GM23338 (cell line): ENCODE data around the gene PIGS. TPM values are rescaled to one million over a fixed set of nuclear protein-coding genes. Genes with fewer than 3 reads are reported as not detected.

ENCODE experiments used
- ATAC-seq: fragments of 200-7000 bp; cut with Tn5 transposase; 3 replicates; pipeline ENCODE4 v1.9.1; 2020
- DNase-seq: peaks from one replicate; pipeline ENCODE4 v3.0.0-alpha.2; 2015; ENCODE audit warnings: low spot score
- H2AFZ ChIP-seq: fragments of 200-600 bp; sonication (generic); 2 replicates; pipeline ENCODE4 v1.8.0; 2016; ENCODE audit warnings: antibody characterized with exemption, mild to moderate bottlenecking, moderate library complexity
- H3F3A ChIP-seq: fragments of 200-600 bp; sonication (generic); replicated peaks from 2 replicates; pipeline ENCODE4 v1.8.0; 2017; ENCODE audit warnings: antibody characterized with exemption, mixed run types, low read depth
- H3K27ac ChIP-seq: fragments of 200-600 bp; sonication (generic); 2 replicates; pipeline ENCODE4 v1.6.1; 2016; ENCODE audit warnings: low read depth
- H3K27me3 ChIP-seq: fragments of 200-600 bp; sonication (generic); 2 replicates; pipeline ENCODE4 v1.8.0; 2016; ENCODE audit warnings: mild to moderate bottlenecking, mixed run types, moderate library complexity; ENCODE audit not compliant: insufficient read depth
- H3K36me3 ChIP-seq: fragments of 200-600 bp; sonication (generic); 2 replicates; pipeline ENCODE4 v1.8.0; 2016; ENCODE audit warnings: mild to moderate bottlenecking; ENCODE audit not compliant: insufficient read depth
- H3K4me1 ChIP-seq: fragments of 200-600 bp; sonication (generic); 2 replicates; pipeline ENCODE4 v1.8.0; 2016; ENCODE audit warnings: mild to moderate bottlenecking, moderate library complexity; ENCODE audit not compliant: insufficient read depth
- H3K4me2 ChIP-seq: fragments of 200-600 bp; sonication (generic); 2 replicates; pipeline ENCODE4 v1.7.1; 2017; ENCODE audit warnings: mixed run types
- H3K4me3 ChIP-seq: fragments of 200-600 bp; sonication (generic); 2 replicates; pipeline ENCODE4 v1.6.1; 2016; ENCODE audit warnings: mixed run types
- H3K79me2 ChIP-seq: fragments of 200-600 bp; sonication (generic); replicated peaks from 2 replicates; pipeline ENCODE4 v1.8.0; 2017; ENCODE audit warnings: mild to moderate bottlenecking; ENCODE audit not compliant: insufficient read depth
- H3K9me2 ChIP-seq: fragments of 200-600 bp; sonication (generic); 2 replicates; pipeline ENCODE4 v1.8.0; 2017; ENCODE audit not compliant: insufficient read depth
- H4K20me1 ChIP-seq: fragments of 200-600 bp; sonication (generic); replicated peaks from 2 replicates; pipeline ENCODE4 v1.8.0; 2017; ENCODE audit warnings: mild to moderate bottlenecking; ENCODE audit not compliant: insufficient read depth
- H3K27ac Mint-ChIP-seq: 2 replicates; pipeline ENCODE4 v1.8.0; 2020; ENCODE audit warnings: inconsistent platforms, mild to moderate bottlenecking, moderate library complexity, mixed read lengths
- H3K27me3 Mint-ChIP-seq: 3 replicates; pipeline ENCODE4 v1.8.0; 2022; ENCODE audit warnings: low read depth, mild to moderate bottlenecking, moderate library complexity, mixed read lengths, inconsistent platforms; ENCODE audit not compliant: insufficient read depth, poor library complexity
- H3K36me3 Mint-ChIP-seq: 3 replicates; pipeline ENCODE4 v1.8.0; 2021; ENCODE audit warnings: low read depth, mild to moderate bottlenecking, inconsistent platforms, moderate library complexity, mixed read lengths
- H3K4me1 Mint-ChIP-seq: 3 replicates; pipeline ENCODE4 v1.8.0; 2020; ENCODE audit warnings: mild to moderate bottlenecking, inconsistent platforms, mixed read lengths
- H3K4me3 Mint-ChIP-seq: 3 replicates; pipeline ENCODE4 v1.8.0; 2021; ENCODE audit warnings: moderate library complexity, mild to moderate bottlenecking, inconsistent platforms, mixed read lengths
- H3K9me3 Mint-ChIP-seq: 3 replicates; pipeline ENCODE4 v1.8.0; 2020; ENCODE audit warnings: moderate library complexity, mild to moderate bottlenecking, inconsistent platforms, mixed read lengths
- CREB1 ChIP-seq: fragments of 250-450 bp; sonication (Bioruptor Pico); IDR thresholded peaks from 2 replicates; pipeline ENCODE4 v1.5.0; 2020; ENCODE audit warnings: low read depth, mild to moderate bottlenecking, moderate library complexity
- CTCF ChIP-seq, 2 experiments: fragments of 200-600 bp in 1 of 2; sonication (generic) in 1 of 2; conservative IDR thresholded peaks; 2 replicates each; pipeline versions ENCODE4 v1.5.1 to v1.6.1; 2016 to 2017; ENCODE audit warnings: antibody characterized with exemption in 2 of 2, low read depth in 2 of 2, mild to moderate bottlenecking in 2 of 2, moderate library complexity in 1 of 2
- EZH2 ChIP-seq: fragments of 200-600 bp; sonication (generic); IDR thresholded peaks from one replicate; pipeline ENCODE4 v1.8.0; 2017; ENCODE audit warnings: antibody characterized with exemption, mild to moderate bottlenecking, low read depth; ENCODE audit not compliant: unreplicated experiment
- EZH2phosphoT487 ChIP-seq: fragments of 200-600 bp; sonication (generic); IDR thresholded peaks from one replicate; pipeline ENCODE4 v1.8.1; 2018; ENCODE audit warnings: antibody characterized with exemption; ENCODE audit not compliant: unreplicated experiment
- NANOG ChIP-seq: IDR thresholded peaks from 2 replicates; pipeline ENCODE4 v1.6.1; 2016; ENCODE audit warnings: antibody characterized with exemption, borderline replicate concordance
- POLR2AphosphoS5 ChIP-seq: IDR thresholded peaks from 2 replicates; pipeline ENCODE4 v1.6.1; 2016; ENCODE audit warnings: antibody characterized with exemption, low read depth
- STAT1 ChIP-seq: IDR thresholded peaks from one replicate; pipeline ENCODE4 v1.6.1; 2016; ENCODE audit warnings: antibody characterized with exemption; ENCODE audit not compliant: unreplicated experiment
- ZNF114 ChIP-seq: fragments of 250-450 bp; sonication (Bioruptor Pico); IDR thresholded peaks from 2 replicates; pipeline ENCODE4 v1.5.0; 2020; ENCODE audit warnings: mild to moderate bottlenecking, moderate library complexity
- ZNF331 ChIP-seq: fragments of 250-450 bp; sonication (Bioruptor Pico); IDR thresholded peaks from 2 replicates; pipeline ENCODE4 v1.5.0; 2020; ENCODE audit warnings: low read depth, mild to moderate bottlenecking, moderate library complexity
- ZNF462 ChIP-seq: fragments of 250-450 bp; sonication (Bioruptor Pico); IDR thresholded peaks from 2 replicates; pipeline ENCODE4 v1.5.0; 2020; ENCODE audit warnings: mild to moderate bottlenecking, moderate library complexity
- polyA plus RNA-seq: library from polyadenylated mRNA; unstranded; fragments of >200 nt; fragmentation: Nextera tagmentation; extraction: Ambion mirVana; gene quantifications from 2 replicates; pipeline ENCODE4 v1.2.1, GENCODE V29; 2016
- total RNA-seq: library from RNA; depleted of rRNA; stranded (reverse); fragments of >200 nt; shearing (Covaris generic); gene quantifications from 2 replicates; pipeline ENCODE4 v1.2.3, GENCODE V29; 2014

Gene PIGS
- total and polyA plus RNA-seq, 2 experiments from 2014 or later, result 16.4 to 53.2 TPM

- TF ChIP-seq ZNF462 (no peak), EZH2 (no peak), STAT1 (no peak), CREB1 (CRISPR knock-in tag) (no peak), POLR2AphosphoS5 (no peak), NANOG (no peak), ZNF114 (CRISPR knock-in tag) (no peak), ZNF331 (CRISPR knock-in tag) (no peak)
These were observed 47.1 kb upstream of the PIGS start (continued) for GRCh38 chr17:28618464-28618863.

GRCh38 chr17:28616281-28616680, 45.0 kb upstream of the PIGS start:
- no peaks in the 10 kb centered on the region for H3K79me2 ChIP-seq
- peaks cover 8% of the 10 kb centered on the region for H3F3A ChIP-seq
- Mint-ChIP-seq H3K9me3 (no peaks in the 10 kb centered on the region), H3K27ac (no peak overlapping the region), H3K27me3 (no peaks in the 10 kb centered on the region), H3K4me3 (no peak overlapping the region), H3K4me1 (no peaks in the 10 kb centered on the region), H3K36me3 (peaks cover 95% of the 10 kb centered on the region)
- H3K4me1 ChIP-seq, result no peaks in the 10 kb centered on the region
- no peak for ATAC-seq
- H4K20me1 ChIP-seq, result peaks cover 44% of the 10 kb centered on the region
- H2AFZ ChIP-seq, result no peak overlapping the region
- H3K4me3 ChIP-seq, result no peak overlapping the region
- peaks cover 75% of the 10 kb centered on the region for H3K36me3 ChIP-seq
- no peaks in the 10 kb centered on the region for H3K27me3 ChIP-seq
- no peak overlapping the region for H3K4me2 ChIP-seq
- H3K9me2 ChIP-seq, result no peaks in the 10 kb centered on the region
- H3K27ac ChIP-seq, result no peak overlapping the region
- no peak for DNase-seq
- TF ChIP-seq EZH2phosphoT487 (no peak), ZNF462 (no peak), CREB1 (CRISPR knock-in tag) (no peak), CTCF (conservative IDR thresholded peaks at IDR 0.05; ENCODE audit: low read depth in 2 of 2) (no peak)
